Astrocyte of the spinal cord (primary cell): ENCODE data around the gene SLC12A6.
A peak's percentile ranks its signal among the peaks of the same experiment; 100 is the strongest.
"Not testable (repeated sequence)": the region's sequence is repeated elsewhere in the genome, so short reads cannot be mapped to it uniquely, and the experiment has no call there.

ENCODE experiments used
- DNase-seq: peaks from one replicate; pipeline ENCODE4 v3.0.0; 2011; ENCODE audit warnings: low read depth, low spot score
- H3K4me3 ChIP-seq: 2 replicates; pipeline ENCODE4 v1.5.1; 2011; ENCODE audit warnings: low read depth, mild to moderate bottlenecking, low read length, moderate library complexity
- CTCF ChIP-seq: IDR thresholded peaks from 2 replicates; pipeline ENCODE4 v1.5.1; 2012; ENCODE audit warnings: low read depth, mild to moderate bottlenecking, low read length, inconsistent platforms
- in situ Hi-C: cut with HindIII; loops from 2 replicates; pipeline ENCODE4 v1.10.0; 2017; ENCODE audit warnings: low sequenced_read_pairs

The SLC12A6 gene

GRCh38 chr15:34342737-34343575, 5.4 kb upstream of the SLC12A6 start, which contains the start of the genes NOP10 and NUTM1:
TSS of gene NOP10 (minus strand) at chr15:34343136. CDS start at chr15:34343073, 63 bp downstream.
TSS of gene NUTM1 (plus strand) at chr15:34343315. CDS start at chr15:34343697, 382 bp downstream.
- in situ Hi-C loops = no loop called here
- TF ChIP-seq CTCF = peak; percentile 91
- DNase-seq = peak; percentile 93
- H3K4me3 ChIP-seq = peak within 1 kb of the TSS; percentile 90

GRCh38 chr15:34342213-34342736, 4.7 kb upstream of the SLC12A6 start:
- peak overlapping the region; percentile 90 for H3K4me3 ChIP-seq
- DNase-seq, in situ Hi-C loops: not testable (repeated sequence)

- TF ChIP-seq CTCF = no peak
- H3K4me3 ChIP-seq = peak overlapping the region; percentile 90
- no peak for DNase-seq
- in situ Hi-C loops = no loop called here
These were observed 4.0 kb upstream of the SLC12A6 start for GRCh38 chr15:34341381-34342212.

- DNase-seq = no peak
- in situ Hi-C loops = no loop called here
- no peak for TF ChIP-seq CTCF
- no peak overlapping the region for H3K4me3 ChIP-seq
These were observed 2.4 kb upstream of the SLC12A6 start for GRCh38 chr15:34339946-34340345.

GRCh38 chr15:34338347-34338746, 766 bp upstream of the SLC12A6 start:
- no peak for DNase-seq
- TF ChIP-seq CTCF = no peak
- in situ Hi-C loops = no loop called here
- peak overlapping the region; percentile 93 for H3K4me3 ChIP-seq

GRCh38 chr15:34336991-34337556, 507 bp downstream of the SLC12A6 start:
- no peak for DNase-seq
- in situ Hi-C loops = no loop called here
- no peak for TF ChIP-seq CTCF
- peak overlapping the region; percentile 93 for H3K4me3 ChIP-seq
